Measurements from ENCODE around the gene LAX1. TPM values are rescaled to one million over a fixed set of nuclear protein-coding genes. Genes with fewer than 3 reads are reported as not detected.
"Not testable (repeated sequence)": the region's sequence is repeated elsewhere in the genome, so short reads cannot be mapped to it uniquely, and the experiment has no call there.

The LAX1 gene
- total RNA-seq, 1 donor from 2014 or later: 0.06 TPM

GRCh38 chr1:203756036-203756435 is 8.9 kb upstream of the LAX1 start:
- no peak overlapping the region for H3K4me3 ChIP-seq (ENCODE audit: low read depth, low read length)
- no peak for TF ChIP-seq CTCF (conservative IDR thresholded peaks at IDR 0.05; ENCODE audit: low read depth, low read length)
- DNase-seq (ENCODE audit: low read depth): no peak

GRCh38 chr1:203758749-203759148 is 6.2 kb upstream of the LAX1 start:
- not testable (repeated sequence) for H3K4me3 ChIP-seq (ENCODE audit: low read depth, low read length); DNase-seq (ENCODE audit: low read depth)

- no peak for DNase-seq (ENCODE audit: low read depth)
- TF ChIP-seq CTCF (conservative IDR thresholded peaks at IDR 0.05; ENCODE audit: low read depth, low read length): no peak
Observed at GRCh38 chr1:203760506-203760905, 4.5 kb upstream of the LAX1 start.

GRCh38 chr1:203761958-203762357 is 3.0 kb upstream of the LAX1 start:
- not testable (repeated sequence) for DNase-seq (ENCODE audit: low read depth); H3K4me3 ChIP-seq (ENCODE audit: low read depth, low read length)

More at GRCh38 chr1:203760506-203760905, 4.5 kb upstream of the LAX1 start:
- H3K4me3 ChIP-seq (ENCODE audit: low read depth, low read length): no peak overlapping the region

GRCh38 chr1:203763505-203763904 is 1.5 kb upstream of the LAX1 start:
- H3K4me3 ChIP-seq (ENCODE audit: low read depth, low read length): no peak overlapping the region
- no peak for TF ChIP-seq CTCF (conservative IDR thresholded peaks at IDR 0.05; ENCODE audit: low read depth, low read length)

GRCh38 chr1:203764105-203765028 is 616 bp upstream of the LAX1 start:
- TF ChIP-seq CTCF (conservative IDR thresholded peaks at IDR 0.05; ENCODE audit: low read depth, low read length): no peak
- no peak for DNase-seq (ENCODE audit: low read depth)
- no peak overlapping the region for H3K4me3 ChIP-seq (ENCODE audit: low read depth, low read length)

More at GRCh38 chr1:203763505-203763904, 1.5 kb upstream of the LAX1 start:
- no peak for DNase-seq (ENCODE audit: low read depth)

GRCh38 chr1:203768256-203768655 is 3.3 kb downstream of the LAX1 start:
- H3K4me3 ChIP-seq (ENCODE audit: low read depth, low read length): no peak overlapping the region
- no peak for TF ChIP-seq CTCF (conservative IDR thresholded peaks at IDR 0.05; ENCODE audit: low read depth, low read length)
- no peak for DNase-seq (ENCODE audit: low read depth)
